IPS-15b (cell line): ENCODE data around the gene EPS8L1.

Source experiments
- H3K27me3 ChIP-seq: one replicate; pipeline ENCODE4 v1.6.1; 2013; ENCODE audit warnings: low read length; ENCODE audit not compliant: control insufficient read depth, insufficient read depth
- H3K36me3 ChIP-seq: one replicate; pipeline ENCODE4 v1.6.1; 2013; ENCODE audit warnings: low read length; ENCODE audit not compliant: control insufficient read depth, insufficient read depth
- H3K4me1 ChIP-seq: one replicate; pipeline ENCODE4 v1.6.1; 2013; ENCODE audit warnings: mild to moderate bottlenecking, low read length; ENCODE audit not compliant: control insufficient read depth, insufficient read depth
- H3K4me3 ChIP-seq: one replicate; pipeline ENCODE4 v1.5.1; 2013; ENCODE audit warnings: low read depth, low read length
- H3K9ac ChIP-seq: one replicate; pipeline ENCODE4 v1.6.1; 2013; ENCODE audit warnings: low read depth, mild to moderate bottlenecking, low read length
- H3K9me3 ChIP-seq: one replicate; pipeline ENCODE4 v1.6.1; 2013; ENCODE audit warnings: mild to moderate bottlenecking, low read length; ENCODE audit not compliant: control insufficient read depth, insufficient read depth

The EPS8L1 gene

GRCh38 chr19:55116232-55116858 lies 40.7 kb downstream of the EPS8L1 start:
- H3K4me3 ChIP-seq: peak overlapping the region; percentile 89
- H3K9me3 ChIP-seq: no peaks in the 10 kb centered on the region
- H3K4me1 ChIP-seq: no peaks in the 10 kb centered on the region
- peak overlapping the region; percentile 73 for H3K9ac ChIP-seq
- no peaks in the 10 kb centered on the region for H3K27me3 ChIP-seq
- H3K36me3 ChIP-seq: peaks cover 3% of the 10 kb centered on the region

DNA sequence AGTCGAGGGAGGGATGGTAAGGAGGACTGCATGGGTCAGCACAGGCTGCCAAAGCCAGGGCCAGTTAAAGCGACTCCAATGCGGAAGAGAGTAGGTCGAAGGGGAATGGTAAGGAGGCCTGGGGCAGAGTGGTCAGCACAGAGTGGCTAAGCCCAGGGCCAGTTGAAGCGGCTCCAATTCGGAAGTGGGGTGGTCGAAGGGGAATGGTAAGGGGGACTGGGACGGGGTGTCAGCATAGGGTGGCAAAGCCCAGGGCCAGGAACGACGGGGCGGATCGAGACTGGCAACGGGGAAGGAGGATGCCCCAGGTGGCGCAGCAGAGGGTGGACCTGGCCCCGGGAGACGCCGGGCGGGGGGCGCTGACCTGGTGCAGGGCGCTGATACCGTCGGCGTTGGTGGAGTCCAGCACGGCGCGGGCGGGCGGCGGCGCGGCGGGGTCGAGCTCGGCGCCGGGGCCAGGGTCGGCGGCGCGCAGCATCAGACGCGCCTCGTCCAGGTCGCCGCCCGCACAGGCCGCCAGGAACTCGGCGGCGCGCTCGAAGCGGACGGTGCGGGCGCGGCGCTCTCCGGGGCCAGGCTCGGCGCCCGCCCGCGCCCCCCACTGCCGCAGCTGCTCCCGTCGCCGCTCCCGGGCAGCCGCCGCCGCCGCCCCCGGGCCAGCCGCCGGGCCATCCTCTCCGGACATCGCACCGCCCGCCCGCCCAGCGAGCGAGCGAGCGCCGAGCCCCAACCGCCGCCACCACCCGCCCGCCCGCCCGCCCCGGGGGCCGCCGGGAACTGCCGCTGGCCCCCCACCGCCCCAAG lies 41.4 kb downstream of the EPS8L1 start, which contains the start of gene PPP1R12C:
TSS of gene PPP1R12C (minus strand) at position 779 of the 804 bp plus-strand sequence. CDS start at position 685, 94 bp downstream.
- Histone ChIP-seq H3K4me1 (no peaks in the 10 kb centered on the region), H3K9ac (peak within 1 kb of the TSS; percentile 73), H3K9me3 (no peaks in the 10 kb centered on the region), H3K27me3 (no peaks in the 10 kb centered on the region), H3K4me3 (peak within 1 kb of the TSS; percentile 89), H3K36me3 (peaks cover 3% of the 10 kb centered on the region)

GRCh38 chr19:55117663-55118391 lies 42.2 kb downstream of the EPS8L1 start:
- H3K9ac ChIP-seq: peak overlapping the region; percentile 42
- no peaks in the 10 kb centered on the region for H3K9me3 ChIP-seq
- H3K36me3 ChIP-seq: no peaks in the 10 kb centered on the region
- H3K4me1 ChIP-seq: no peaks in the 10 kb centered on the region
- peak overlapping the region; percentile 75 for H3K4me3 ChIP-seq
- H3K27me3 ChIP-seq: no peaks in the 10 kb centered on the region

DNA sequence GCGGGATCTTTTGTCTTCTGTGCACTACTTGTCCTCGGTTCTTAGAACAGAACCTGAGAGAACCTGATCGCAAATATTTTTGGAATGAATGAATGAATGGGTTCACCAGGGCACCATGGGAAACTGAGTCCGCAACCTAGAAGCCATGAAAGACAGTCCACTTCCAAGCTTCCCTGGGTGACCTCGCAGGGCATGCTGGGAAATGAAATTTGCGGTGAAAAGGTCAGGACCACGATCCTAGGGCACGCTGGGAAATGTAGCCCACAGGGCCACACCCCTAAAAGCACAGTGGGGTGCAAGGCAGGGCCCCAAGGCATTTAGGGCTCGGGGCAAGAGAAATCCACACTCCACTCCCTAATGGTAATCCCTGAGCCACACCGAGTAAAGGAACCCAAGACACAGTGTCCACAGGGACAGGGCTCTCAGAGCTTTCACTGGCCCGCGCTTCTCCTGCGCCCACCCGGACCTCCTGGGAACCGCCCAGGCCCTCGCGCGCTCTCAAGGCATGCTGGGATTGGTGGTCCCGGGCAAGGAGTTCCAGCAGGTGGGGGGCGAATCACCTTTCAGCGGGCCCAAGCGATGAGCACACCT lies 42.8 kb downstream of the EPS8L1 start:
- H3K9ac ChIP-seq: no peak overlapping the region
- H3K4me3 ChIP-seq: peak overlapping the region; percentile 75
- no peaks in the 10 kb centered on the region for H3K9me3 ChIP-seq
- no peaks in the 10 kb centered on the region for H3K27me3 ChIP-seq
- H3K36me3 ChIP-seq: no peaks in the 10 kb centered on the region
- H3K4me1 ChIP-seq: no peaks in the 10 kb centered on the region

GRCh38 chr19:55119053-55119452 lies 43.4 kb downstream of the EPS8L1 start:
- no peaks in the 10 kb centered on the region for H3K9me3 ChIP-seq
- no peak overlapping the region for H3K9ac ChIP-seq
- no peaks in the 10 kb centered on the region for H3K4me1 ChIP-seq
- peak overlapping the region; percentile 75 for H3K4me3 ChIP-seq
- H3K27me3 ChIP-seq: peaks cover 3% of the 10 kb centered on the region
- no peaks in the 10 kb centered on the region for H3K36me3 ChIP-seq

DNA sequence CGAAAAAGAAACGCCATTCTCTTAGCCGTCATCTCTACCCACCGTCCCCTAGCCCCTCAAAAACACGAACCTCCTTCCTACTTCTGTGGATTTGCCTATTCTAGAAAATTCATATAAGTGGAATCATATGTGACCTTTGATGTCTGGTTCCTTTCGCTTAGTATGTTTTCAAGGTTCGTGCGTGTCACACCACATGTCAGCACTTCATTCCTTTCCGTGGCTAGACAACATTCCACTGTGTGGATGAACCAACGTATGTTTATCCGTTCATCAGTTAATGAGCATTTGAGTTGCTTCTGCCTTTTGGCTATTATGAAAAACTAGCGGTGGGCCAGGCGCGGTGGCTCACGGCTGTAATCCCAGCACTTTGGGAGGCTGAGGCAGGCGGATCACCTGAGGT lies 55.8 kb downstream of the EPS8L1 start:
- Histone ChIP-seq H3K9me3 (no peaks in the 10 kb centered on the region), H3K36me3 (peaks cover 11% of the 10 kb centered on the region), H3K27me3 (no peaks in the 10 kb centered on the region), H3K4me3 (no peak overlapping the region), H3K4me1 (peaks cover 4% of the 10 kb centered on the region), H3K9ac (no peak overlapping the region)

DNA sequence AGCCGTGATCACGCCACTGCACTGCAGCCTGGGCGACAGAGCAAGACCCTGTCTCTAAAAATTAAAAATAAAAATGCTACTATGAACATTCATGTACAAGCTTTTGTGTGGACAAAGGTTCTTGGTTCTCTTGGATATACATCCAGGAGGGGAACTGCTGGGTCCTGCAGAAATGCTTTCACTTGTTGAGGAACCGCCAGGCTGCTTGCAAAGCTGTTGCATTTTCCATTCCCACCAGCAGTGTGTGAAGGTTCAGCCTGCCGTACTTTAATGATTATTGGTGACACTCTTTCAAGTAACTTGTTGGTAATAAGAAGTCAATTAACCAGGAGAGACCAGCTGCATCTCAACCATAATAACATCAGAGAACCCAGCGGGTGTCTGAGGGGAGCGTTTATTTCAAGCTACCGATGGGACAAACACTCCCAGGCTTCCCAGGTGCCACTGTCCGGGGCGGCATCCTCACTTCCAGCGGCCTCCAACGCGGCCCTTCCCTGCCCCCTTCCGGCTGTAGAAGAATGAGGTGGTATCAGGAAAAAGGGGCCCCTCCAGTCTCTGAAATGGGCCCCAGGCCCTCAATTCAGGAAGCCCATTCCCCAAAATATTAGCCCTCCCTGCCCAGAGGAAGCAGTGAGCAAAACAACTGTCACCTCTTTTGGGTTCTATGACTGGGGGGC lies 56.9 kb downstream of the EPS8L1 start:
- H3K27me3 ChIP-seq: no peaks in the 10 kb centered on the region
- H3K9ac ChIP-seq: no peak overlapping the region
- H3K9me3 ChIP-seq: no peaks in the 10 kb centered on the region
- no peak overlapping the region for H3K4me3 ChIP-seq
- H3K36me3 ChIP-seq: peaks cover 11% of the 10 kb centered on the region
- H3K4me1 ChIP-seq: peaks cover 4% of the 10 kb centered on the region

- no peak overlapping the region for H3K4me3 ChIP-seq
- no peaks in the 10 kb centered on the region for H3K27me3 ChIP-seq
- peaks cover 4% of the 10 kb centered on the region for H3K4me1 ChIP-seq
- no peaks in the 10 kb centered on the region for H3K9me3 ChIP-seq
- H3K36me3 ChIP-seq: peaks cover 11% of the 10 kb centered on the region
- no peak overlapping the region for H3K9ac ChIP-seq
Measured at GRCh38 chr19:55133639-55134444, 58.2 kb downstream of the EPS8L1 start.

DNA sequence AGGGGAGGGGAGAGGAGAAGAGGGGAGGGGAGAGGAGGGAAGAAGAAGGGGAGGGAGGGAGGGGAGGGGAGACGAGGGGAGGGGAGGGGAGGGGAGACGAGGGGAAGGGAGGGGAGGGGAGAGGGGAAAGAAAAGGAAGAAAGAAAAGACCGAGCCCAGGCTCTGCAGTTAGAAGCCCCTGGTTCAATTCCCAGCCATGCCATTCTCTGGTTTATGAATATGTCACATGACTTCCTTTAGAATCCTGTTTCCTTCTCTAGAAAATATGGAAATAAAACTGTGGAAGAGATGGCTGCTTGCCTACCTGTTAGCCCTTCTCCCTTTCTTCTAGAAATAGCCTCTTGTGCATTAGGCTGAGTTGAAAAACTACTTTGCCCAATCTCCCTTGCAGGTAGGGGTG lies 59.1 kb downstream of the EPS8L1 start:
- Histone ChIP-seq H3K27me3 (no peaks in the 10 kb centered on the region), H3K9me3 (no peaks in the 10 kb centered on the region), H3K36me3 (peaks cover 11% of the 10 kb centered on the region), H3K9ac (no peak overlapping the region), H3K4me1 (no peaks in the 10 kb centered on the region), H3K4me3 (no peak overlapping the region)

DNA sequence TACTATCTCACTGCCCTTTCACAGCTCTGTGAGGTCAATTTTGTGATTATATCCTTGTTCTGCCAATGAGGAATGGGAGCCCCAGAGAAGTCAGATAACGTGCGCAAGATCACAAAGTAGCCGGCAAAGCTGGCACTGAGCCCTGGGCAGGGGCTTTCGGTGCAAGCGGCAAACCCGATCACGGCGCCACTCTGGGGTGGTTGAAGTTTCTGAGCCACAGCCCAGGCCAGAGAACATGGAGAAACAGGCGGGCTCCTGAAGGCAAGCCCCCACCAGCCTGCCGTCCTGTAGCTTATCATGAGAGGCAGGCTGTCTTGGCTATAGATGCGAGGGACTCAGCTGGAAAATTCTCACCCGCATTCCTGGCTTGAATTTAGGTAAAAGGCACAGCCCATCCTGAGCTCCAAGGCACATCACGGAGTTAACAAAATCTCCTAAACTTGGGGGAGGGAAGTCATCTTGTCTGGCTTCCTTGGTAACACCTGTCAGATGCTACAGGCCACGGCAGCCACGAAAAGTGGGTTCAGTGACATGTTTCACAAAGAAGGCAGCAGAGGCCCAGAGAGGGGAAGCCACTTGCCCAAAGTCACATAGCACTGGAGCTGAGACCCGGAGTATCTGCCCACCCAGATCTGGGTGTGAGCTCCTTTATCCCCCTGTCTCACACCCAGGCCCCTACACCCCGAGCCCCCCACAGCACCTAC lies 60.9 kb downstream of the EPS8L1 start:
- no peak overlapping the region for H3K9ac ChIP-seq

More for the DNA sequence above, 60.9 kb downstream of the EPS8L1 start:
- Histone ChIP-seq H3K36me3 (peaks cover 11% of the 10 kb centered on the region), H3K4me1 (peaks cover 2% of the 10 kb centered on the region), H3K27me3 (no peaks in the 10 kb centered on the region), H3K4me3 (no peak overlapping the region), H3K9me3 (no peaks in the 10 kb centered on the region)
